ENCODE data around the gene AKR1C2. TPM values are rescaled to one million over a fixed set of nuclear protein-coding genes. Genes with fewer than 3 reads are reported as not detected.

The AKR1C2 gene
- total RNA-seq, 1 experiment from 2014 or later, result 0.25 TPM

DNA sequence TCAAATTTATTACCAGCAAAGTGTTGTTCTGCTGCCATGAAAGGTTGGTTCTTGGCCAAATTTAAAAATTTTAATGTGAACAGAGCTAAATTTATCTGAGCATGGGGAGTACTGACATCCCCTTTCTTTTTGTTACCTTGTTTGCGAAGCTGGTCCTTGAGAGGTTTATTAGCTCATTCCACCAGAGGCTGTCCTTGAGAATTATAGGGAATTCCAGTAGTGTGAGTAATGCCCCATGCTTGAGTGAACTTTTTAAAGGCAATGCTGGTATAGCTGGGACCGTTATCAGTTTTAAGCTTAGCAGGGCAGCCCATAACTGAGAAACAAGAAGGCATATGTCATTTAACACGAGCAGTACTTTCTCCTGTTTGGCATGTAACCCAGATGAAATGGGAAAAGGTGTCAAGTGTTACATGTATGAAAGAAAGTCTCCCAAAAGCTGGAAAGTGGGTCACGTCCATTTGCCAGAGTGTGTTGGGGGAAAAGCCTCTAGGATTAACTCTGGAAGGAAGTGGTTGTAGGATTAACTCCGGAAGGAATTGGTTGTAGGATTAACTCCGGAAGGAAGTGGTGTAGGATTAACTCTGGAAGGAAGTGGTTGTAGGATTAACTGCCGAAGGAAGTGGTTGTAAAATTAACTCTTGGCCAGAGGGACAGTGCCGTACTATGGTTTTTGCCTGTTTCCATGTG is 37.3 kb upstream of the AKR1C2 start:
- H3K27me3 ChIP-seq (ENCODE audit: insufficient read depth, low read length), result no peaks in the 10 kb centered on the region
- POLR2A ChIA-PET, result no interaction called here
- no peak overlapping the region for H3K4me3 ChIP-seq (replicated peaks in 1 of 2; ENCODE audit: low read depth in 1 of 2, low read length in 2 of 2)
- no peak for DNase-seq (ENCODE audit: low read depth, low spot score)
- H3K9ac ChIP-seq (ENCODE audit: low read length), result no peak overlapping the region
- RAD21 ChIA-PET (ENCODE audit: low non-redundant PET in 1 of 2, low total read pairs in 2 of 2, uncharacterized antibody in 2 of 2, unreplicated experiment in 2 of 2), result no interaction called here
- no peaks in the 10 kb centered on the region for H3K36me3 ChIP-seq (ENCODE audit: control insufficient read depth in 1 of 2, insufficient read depth in 2 of 2, low read length in 2 of 2)
- no peaks in the 10 kb centered on the region for H4K20me1 ChIP-seq (ENCODE audit: insufficient read depth)
- CTCF ChIA-PET, result no interaction called here
- H3K9me3 ChIP-seq (ENCODE audit: control insufficient read depth in 1 of 2, insufficient read depth in 1 of 2, low read depth in 1 of 2, low read length in 2 of 2), result no peaks in the 10 kb centered on the region
- H2AFZ ChIP-seq (ENCODE audit: low read depth, low read length, poor library complexity, severe bottlenecking), result no peak overlapping the region
- no TSS peak for BruUV-seq (replicated peaks)
- H3K4me2 ChIP-seq (ENCODE audit: low read length), result no peak overlapping the region
- H3K27ac ChIP-seq (ENCODE audit: low read depth, low read length), result no peak overlapping the region
- no peaks in the 10 kb centered on the region for H3K9me2 ChIP-seq (ENCODE audit: insufficient read depth)
- H3K79me2 ChIP-seq (ENCODE audit: insufficient read depth, low read length), result no peaks in the 10 kb centered on the region
- intact Hi-C loops (cut with micrococcal nuclease), result no loop called here
- no peaks in the 10 kb centered on the region for H3K4me1 ChIP-seq (ENCODE audit: control insufficient read depth in 1 of 2, insufficient read depth in 2 of 2, low read length in 2 of 2)
- ATAC-seq, result no peak
- no peak for TF ChIP-seq TCF7L2 (IDR thresholded peaks at IDR 0.05; ENCODE audit: borderline replicate concordance, extremely low read depth, insufficient read depth, insufficient read length)
- TF ChIP-seq, protein P1, sequence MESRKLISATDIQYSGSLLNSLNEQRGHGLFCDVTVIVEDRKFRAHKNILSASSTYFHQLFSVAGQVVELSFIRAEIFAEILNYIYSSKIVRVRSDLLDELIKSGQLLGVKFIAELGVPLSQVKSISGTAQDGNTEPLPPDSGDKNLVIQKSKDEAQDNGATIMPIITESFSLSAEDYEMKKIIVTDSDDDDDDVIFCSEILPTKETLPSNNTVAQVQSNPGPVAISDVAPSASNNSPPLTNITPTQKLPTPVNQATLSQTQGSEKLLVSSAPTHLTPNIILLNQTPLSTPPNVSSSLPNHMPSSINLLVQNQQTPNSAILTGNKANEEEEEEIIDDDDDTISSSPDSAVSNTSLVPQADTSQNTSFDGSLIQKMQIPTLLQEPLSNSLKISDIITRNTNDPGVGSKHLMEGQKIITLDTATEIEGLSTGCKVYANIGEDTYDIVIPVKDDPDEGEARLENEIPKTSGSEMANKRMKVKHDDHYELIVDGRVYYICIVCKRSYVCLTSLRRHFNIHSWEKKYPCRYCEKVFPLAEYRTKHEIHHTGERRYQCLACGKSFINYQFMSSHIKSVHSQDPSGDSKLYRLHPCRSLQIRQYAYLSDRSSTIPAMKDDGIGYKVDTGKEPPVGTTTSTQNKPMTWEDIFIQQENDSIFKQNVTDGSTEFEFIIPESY (IDR thresholded peaks at IDR 0.05; ENCODE audit: extremely low read depth, insufficient replicate concordance, low read length), result no peak
- TF ChIP-seq ZFX (IDR thresholded peaks at IDR 0.05), result no peak
- TF ChIP-seq, protein P2, sequence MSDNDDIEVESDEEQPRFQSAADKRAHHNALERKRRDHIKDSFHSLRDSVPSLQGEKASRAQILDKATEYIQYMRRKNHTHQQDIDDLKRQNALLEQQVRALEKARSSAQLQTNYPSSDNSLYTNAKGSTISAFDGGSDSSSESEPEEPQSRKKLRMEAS (IDR thresholded peaks at IDR 0.05), result no peak
- TF ChIP-seq, protein P3, sequence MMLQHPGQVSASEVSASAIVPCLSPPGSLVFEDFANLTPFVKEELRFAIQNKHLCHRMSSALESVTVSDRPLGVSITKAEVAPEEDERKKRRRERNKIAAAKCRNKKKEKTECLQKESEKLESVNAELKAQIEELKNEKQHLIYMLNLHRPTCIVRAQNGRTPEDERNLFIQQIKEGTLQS (IDR thresholded peaks at IDR 0.05), result no peak
- no peak for TF ChIP-seq CEBPB (IDR thresholded peaks at IDR 0.05; ENCODE audit: low read depth)
- TF ChIP-seq, protein P4, sequence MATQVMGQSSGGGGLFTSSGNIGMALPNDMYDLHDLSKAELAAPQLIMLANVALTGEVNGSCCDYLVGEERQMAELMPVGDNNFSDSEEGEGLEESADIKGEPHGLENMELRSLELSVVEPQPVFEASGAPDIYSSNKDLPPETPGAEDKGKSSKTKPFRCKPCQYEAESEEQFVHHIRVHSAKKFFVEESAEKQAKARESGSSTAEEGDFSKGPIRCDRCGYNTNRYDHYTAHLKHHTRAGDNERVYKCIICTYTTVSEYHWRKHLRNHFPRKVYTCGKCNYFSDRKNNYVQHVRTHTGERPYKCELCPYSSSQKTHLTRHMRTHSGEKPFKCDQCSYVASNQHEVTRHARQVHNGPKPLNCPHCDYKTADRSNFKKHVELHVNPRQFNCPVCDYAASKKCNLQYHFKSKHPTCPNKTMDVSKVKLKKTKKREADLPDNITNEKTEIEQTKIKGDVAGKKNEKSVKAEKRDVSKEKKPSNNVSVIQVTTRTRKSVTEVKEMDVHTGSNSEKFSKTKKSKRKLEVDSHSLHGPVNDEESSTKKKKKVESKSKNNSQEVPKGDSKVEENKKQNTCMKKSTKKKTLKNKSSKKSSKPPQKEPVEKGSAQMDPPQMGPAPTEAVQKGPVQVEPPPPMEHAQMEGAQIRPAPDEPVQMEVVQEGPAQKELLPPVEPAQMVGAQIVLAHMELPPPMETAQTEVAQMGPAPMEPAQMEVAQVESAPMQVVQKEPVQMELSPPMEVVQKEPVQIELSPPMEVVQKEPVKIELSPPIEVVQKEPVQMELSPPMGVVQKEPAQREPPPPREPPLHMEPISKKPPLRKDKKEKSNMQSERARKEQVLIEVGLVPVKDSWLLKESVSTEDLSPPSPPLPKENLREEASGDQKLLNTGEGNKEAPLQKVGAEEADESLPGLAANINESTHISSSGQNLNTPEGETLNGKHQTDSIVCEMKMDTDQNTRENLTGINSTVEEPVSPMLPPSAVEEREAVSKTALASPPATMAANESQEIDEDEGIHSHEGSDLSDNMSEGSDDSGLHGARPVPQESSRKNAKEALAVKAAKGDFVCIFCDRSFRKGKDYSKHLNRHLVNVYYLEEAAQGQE (IDR thresholded peaks at IDR 0.05; ENCODE audit: low read depth), result no peak
- no peak for TF ChIP-seq EZH2phosphoT487 (IDR thresholded peaks at IDR 0.05; ENCODE audit: borderline replicate concordance)
- no peak for TF ChIP-seq POLR2A (IDR thresholded peaks at IDR 0.05; ENCODE audit: borderline replicate concordance, extremely low read depth, insufficient read depth, insufficient read length)
- TF ChIP-seq SRF (IDR thresholded peaks at IDR 0.05; ENCODE audit: low read depth), result no peak
- no peak for TF ChIP-seq POLR2AphosphoS5 (IDR thresholded peaks at IDR 0.05; ENCODE audit: low read depth, low read length)
- no peak for TF ChIP-seq FOSL1 (IDR thresholded peaks at IDR 0.05; ENCODE audit: low read depth)
- TF ChIP-seq, protein P5, sequence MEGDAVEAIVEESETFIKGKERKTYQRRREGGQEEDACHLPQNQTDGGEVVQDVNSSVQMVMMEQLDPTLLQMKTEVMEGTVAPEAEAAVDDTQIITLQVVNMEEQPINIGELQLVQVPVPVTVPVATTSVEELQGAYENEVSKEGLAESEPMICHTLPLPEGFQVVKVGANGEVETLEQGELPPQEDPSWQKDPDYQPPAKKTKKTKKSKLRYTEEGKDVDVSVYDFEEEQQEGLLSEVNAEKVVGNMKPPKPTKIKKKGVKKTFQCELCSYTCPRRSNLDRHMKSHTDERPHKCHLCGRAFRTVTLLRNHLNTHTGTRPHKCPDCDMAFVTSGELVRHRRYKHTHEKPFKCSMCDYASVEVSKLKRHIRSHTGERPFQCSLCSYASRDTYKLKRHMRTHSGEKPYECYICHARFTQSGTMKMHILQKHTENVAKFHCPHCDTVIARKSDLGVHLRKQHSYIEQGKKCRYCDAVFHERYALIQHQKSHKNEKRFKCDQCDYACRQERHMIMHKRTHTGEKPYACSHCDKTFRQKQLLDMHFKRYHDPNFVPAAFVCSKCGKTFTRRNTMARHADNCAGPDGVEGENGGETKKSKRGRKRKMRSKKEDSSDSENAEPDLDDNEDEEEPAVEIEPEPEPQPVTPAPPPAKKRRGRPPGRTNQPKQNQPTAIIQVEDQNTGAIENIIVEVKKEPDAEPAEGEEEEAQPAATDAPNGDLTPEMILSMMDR (IDR thresholded peaks at IDR 0.05 in 2 of 3, conservative IDR thresholded peaks at IDR 0.05 in 1 of 3; ENCODE audit: borderline replicate concordance in 1 of 3, insufficient read depth in 1 of 3, low read depth in 2 of 3, low read length in 2 of 3), result no peak
- TF ChIP-seq RAD21 (IDR thresholded peaks at IDR 0.05; ENCODE audit: low read depth), result no peak
- TF ChIP-seq SP1 (IDR thresholded peaks at IDR 0.05; ENCODE audit: low read depth), result no peak
- TF ChIP-seq YY1 (IDR thresholded peaks at IDR 0.05; ENCODE audit: extremely low read depth, insufficient replicate concordance, low read depth, low read length), result no peak

Measured in HCT116 (cell line).